ENCODE data around the gene OR1L6. TPM values are rescaled to one million over a fixed set of nuclear protein-coding genes. Genes with fewer than 3 reads are reported as not detected.

Gene OR1L6
- polyA plus RNA-seq, 3 donors = not detected

Other genes with a start within 250 kb of the OR1L6 start
- not detected for gene OR1J2, start 231.5 kb upstream of the OR1L6 start, polyA plus RNA-seq (ENCODE audit: insufficient read length in 3 of 3)
- gene OR1J4, start 223.2 kb upstream of the OR1L6 start, polyA plus RNA-seq (ENCODE audit: insufficient read length in 3 of 3) = not detected
- gene OR1N1, start 215.0 kb upstream of the OR1L6 start, polyA plus RNA-seq (ENCODE audit: insufficient read length in 3 of 3) = not detected
- gene OR1N2, start 189.2 kb upstream of the OR1L6 start, polyA plus RNA-seq (ENCODE audit: insufficient read length in 3 of 3) = not detected
- under 1 TPM; 0.14 to 0.26 (median 0.25) TPM for gene OR1L8, start 158.9 kb upstream of the OR1L6 start, polyA plus RNA-seq (ENCODE audit: insufficient read length in 3 of 3)
- gene OR1Q1, start 127.6 kb upstream of the OR1L6 start, polyA plus RNA-seq (ENCODE audit: insufficient read length in 3 of 3) = not detected
- gene OR1B1, start 84.7 kb upstream of the OR1L6 start, polyA plus RNA-seq (ENCODE audit: insufficient read length in 3 of 3) = not detected
- gene OR1L1, start 80.6 kb upstream of the OR1L6 start, polyA plus RNA-seq (ENCODE audit: insufficient read length in 3 of 3) = not detected
- gene OR1L3, start 67.2 kb upstream of the OR1L6 start, polyA plus RNA-seq (ENCODE audit: insufficient read length in 3 of 3) = not detected
- gene OR1L4, start 18.3 kb upstream of the OR1L6 start, polyA plus RNA-seq (ENCODE audit: insufficient read length in 3 of 3) = not detected
- not detected for gene OR5C1, start 46.6 kb downstream of the OR1L6 start, polyA plus RNA-seq (ENCODE audit: insufficient read length in 3 of 3)
- not detected for gene OR1K1, start 57.8 kb downstream of the OR1L6 start, polyA plus RNA-seq (ENCODE audit: insufficient read length in 3 of 3)
- gene PDCL, start 86.3 kb downstream of the OR1L6 start, polyA plus RNA-seq (ENCODE audit: insufficient read length in 3 of 3) = 10 to 100 TPM; 32.7 to 32.9 (median 32.9) TPM
- gene RC3H2, start 163.1 kb downstream of the OR1L6 start, polyA plus RNA-seq (ENCODE audit: insufficient read length in 3 of 3) = 10 to 100 TPM; 42.6 to 56.6 (median 46.9) TPM
- 10 to 100 TPM; 12.2 to 13.6 (median 13.6) TPM for gene ZBTB6, start 171.0 kb downstream of the OR1L6 start, polyA plus RNA-seq (ENCODE audit: insufficient read length in 3 of 3)
- gene ZBTB26, start 189.2 kb downstream of the OR1L6 start, polyA plus RNA-seq (ENCODE audit: insufficient read length in 3 of 3) = 10 to 100 TPM; 18.6 to 20.3 (median 20.0) TPM
- gene RABGAP1, start 198.7 kb downstream of the OR1L6 start, polyA plus RNA-seq (ENCODE audit: insufficient read length in 3 of 3) = 10 to 100 TPM; 55.3 to 74.8 (median 67.2) TPM